Endothelial cell of umbilical vein (primary cell): Measurements from ENCODE around the gene REEP5.

Source experiments
- POLR2AphosphoS5 ChIP-seq: IDR thresholded peaks from 2 replicates; pipeline ENCODE4 v1.6.1; 2012; ENCODE audit warnings: low read depth, mild to moderate bottlenecking, control low read depth, low read length, moderate library complexity; ENCODE audit not compliant: insufficient read depth
- TF ChIP-seq, protein P1 (sequence below), 2 donors: IDR thresholded peaks; 1 replicate in 1 of 2; 2 replicates in 1 of 2; pipeline ENCODE4 v1.5.1; 2011; ENCODE audit warnings: low read length in 2 of 2, mild to moderate bottlenecking in 2 of 2, moderate library complexity in 2 of 2, control low read depth in 1 of 2, inconsistent platforms in 1 of 2, low read depth in 1 of 2; ENCODE audit not compliant: insufficient read depth in 1 of 2; ENCODE audit errors: extremely low read depth in 1 of 2

DNA sequence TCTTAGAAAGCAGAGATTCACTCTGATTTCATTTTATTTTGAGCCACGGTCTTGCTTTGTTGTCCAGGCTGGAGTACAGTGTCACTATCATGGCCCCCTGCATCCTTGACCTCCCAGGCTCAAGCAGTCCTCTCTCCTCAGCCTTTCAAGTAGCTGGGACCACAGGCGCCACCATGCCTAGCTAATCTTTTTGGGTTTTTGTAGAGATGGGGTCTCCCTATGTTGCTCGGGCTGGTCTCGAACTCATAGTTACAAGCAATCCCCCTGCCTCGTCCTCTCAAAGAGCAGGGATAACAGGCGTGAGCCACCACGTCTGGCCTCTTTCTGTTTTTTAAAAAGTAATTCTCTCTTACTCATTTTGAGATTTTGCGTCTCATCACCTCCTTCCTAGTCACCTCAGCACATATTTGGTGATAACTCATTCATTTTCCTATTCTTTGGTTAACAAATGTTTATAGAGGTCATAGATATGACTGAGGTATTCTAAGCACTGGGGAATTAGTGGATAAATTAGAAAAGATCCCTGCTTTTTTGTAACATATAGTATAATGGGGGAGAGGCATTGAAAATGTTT, 43.8 kb upstream of the REEP5 start:
- TF ChIP-seq, protein P1, sequence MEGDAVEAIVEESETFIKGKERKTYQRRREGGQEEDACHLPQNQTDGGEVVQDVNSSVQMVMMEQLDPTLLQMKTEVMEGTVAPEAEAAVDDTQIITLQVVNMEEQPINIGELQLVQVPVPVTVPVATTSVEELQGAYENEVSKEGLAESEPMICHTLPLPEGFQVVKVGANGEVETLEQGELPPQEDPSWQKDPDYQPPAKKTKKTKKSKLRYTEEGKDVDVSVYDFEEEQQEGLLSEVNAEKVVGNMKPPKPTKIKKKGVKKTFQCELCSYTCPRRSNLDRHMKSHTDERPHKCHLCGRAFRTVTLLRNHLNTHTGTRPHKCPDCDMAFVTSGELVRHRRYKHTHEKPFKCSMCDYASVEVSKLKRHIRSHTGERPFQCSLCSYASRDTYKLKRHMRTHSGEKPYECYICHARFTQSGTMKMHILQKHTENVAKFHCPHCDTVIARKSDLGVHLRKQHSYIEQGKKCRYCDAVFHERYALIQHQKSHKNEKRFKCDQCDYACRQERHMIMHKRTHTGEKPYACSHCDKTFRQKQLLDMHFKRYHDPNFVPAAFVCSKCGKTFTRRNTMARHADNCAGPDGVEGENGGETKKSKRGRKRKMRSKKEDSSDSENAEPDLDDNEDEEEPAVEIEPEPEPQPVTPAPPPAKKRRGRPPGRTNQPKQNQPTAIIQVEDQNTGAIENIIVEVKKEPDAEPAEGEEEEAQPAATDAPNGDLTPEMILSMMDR (IDR thresholded peaks at IDR 0.05; ENCODE audit: extremely low read depth in 1 of 2, insufficient read depth in 1 of 2, low read depth in 1 of 2, low read length in 2 of 2) = no peak
- no peak for TF ChIP-seq POLR2AphosphoS5
